HEK293 (cell line): ENCODE data around the gene TNFRSF21.

Experiments used
- PRDM1 ChIP-seq: fragments of 450-650 bp; formaldehyde crosslinking; IDR thresholded peaks from 2 replicates; pipeline ENCODE4; 2016; ENCODE audit warnings: missing biosample characterization, missing genetic modification characterization
- REST ChIP-seq: fragments of 450-650 bp; formaldehyde crosslinking; IDR thresholded peaks from 2 replicates; pipeline ENCODE4 v1.5.1; 2016; ENCODE audit warnings: missing biosample characterization, missing genetic modification characterization
- ZBTB20 ChIP-seq: fragments of 450-650 bp; formaldehyde crosslinking; IDR thresholded peaks from 2 replicates; pipeline ENCODE4 v1.5.1; 2016; ENCODE audit warnings: missing biosample characterization, missing genetic modification characterization
- ZNF174 ChIP-seq: fragments of 450-650 bp; formaldehyde crosslinking; IDR thresholded peaks from 2 replicates; pipeline ENCODE4 v1.5.0; 2017; ENCODE audit warnings: missing biosample characterization, mild to moderate bottlenecking, missing genetic modification characterization
- ZNF558 ChIP-seq: fragments of 450-650 bp; formaldehyde crosslinking; IDR thresholded peaks from 2 replicates; pipeline ENCODE4 v1.5.1; 2016; ENCODE audit warnings: missing biosample characterization, missing genetic modification characterization

- TF ChIP-seq PRDM1 (tag by site-specific recombination) (no peak), ZBTB20 (tag by site-specific recombination) (no peak), REST (tag by site-specific recombination) (no peak), ZNF174 (tag by site-specific recombination) (no peak), ZNF558 (tag by site-specific recombination) (no peak)
Measured at GRCh38 chr6:47254051-47254450, 55.7 kb downstream of the TNFRSF21 start.
